GM19351 (cell line): ENCODE data around the gene CUEDC2.
"Not testable (repeated sequence)": the region's sequence is repeated elsewhere in the genome, so short reads cannot be mapped to it uniquely, and the experiment has no call there.

Experiments used
- ATAC-seq: cut with Tn5 transposase; IDR thresholded peaks from one replicate; pipeline ENCODE4 v1.9.1; 2021; ENCODE audit warnings: mild to moderate bottlenecking, moderate library complexity; ENCODE audit not compliant: unreplicated experiment

The CUEDC2 gene

DNA sequence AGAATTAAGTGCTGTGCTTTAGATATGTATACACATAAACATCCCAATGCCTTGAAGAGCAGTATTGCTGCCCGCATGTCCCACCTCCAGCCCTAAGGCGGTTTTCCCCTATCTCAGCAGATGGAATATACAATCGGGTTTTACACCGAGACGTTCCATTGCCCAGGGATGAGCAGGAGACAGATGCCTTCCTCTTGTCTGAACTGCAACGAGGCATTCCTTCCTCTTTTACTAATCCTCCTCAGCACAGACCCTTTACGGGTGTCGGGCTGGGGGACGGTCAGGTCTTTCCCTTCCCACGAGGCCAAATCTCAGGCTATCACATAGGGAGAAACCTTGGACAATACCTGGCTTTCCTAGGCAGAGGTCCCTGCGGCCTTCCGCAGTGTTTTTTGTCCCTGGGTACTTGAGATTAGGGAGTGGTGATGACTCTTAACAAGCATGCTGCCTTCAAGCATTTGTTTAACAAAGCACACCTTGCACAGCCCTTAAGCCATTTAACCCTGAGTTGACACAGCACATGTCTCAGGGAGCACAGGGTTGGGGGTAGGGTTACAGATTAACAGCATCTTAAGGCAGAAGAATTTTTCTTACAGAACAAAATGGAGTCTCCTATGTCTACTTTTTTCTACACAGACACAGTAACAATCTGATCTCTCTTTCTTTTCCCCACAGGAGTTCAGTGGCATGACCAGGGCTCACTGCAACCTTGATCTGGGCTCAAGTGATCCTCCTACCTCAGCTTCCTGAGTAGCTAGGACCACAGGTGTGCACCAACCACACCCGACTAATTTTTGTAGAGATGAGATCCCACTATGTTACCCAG lies 22.5 kb upstream of the CUEDC2 start:
- not testable (repeated sequence) for ATAC-seq

DNA sequence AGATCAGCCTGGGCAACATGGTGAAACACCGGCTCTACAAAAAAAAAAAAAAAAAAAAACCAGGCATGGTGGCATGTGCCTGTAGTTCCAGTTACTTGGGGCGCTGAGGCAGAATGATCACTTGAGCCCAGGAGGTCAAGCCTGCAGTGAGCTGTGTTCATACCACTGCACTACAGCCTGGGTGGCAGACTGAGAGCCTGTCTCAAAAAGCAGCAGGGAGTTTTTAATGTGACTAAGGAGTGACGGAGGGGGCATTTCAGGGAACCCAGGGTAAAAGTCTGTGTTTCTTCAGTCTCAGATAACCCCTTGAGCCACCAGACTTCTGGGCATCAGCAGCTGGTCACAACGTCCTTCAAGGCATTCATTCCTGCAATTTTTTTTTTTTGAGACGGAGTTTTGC lies 21.1 kb upstream of the CUEDC2 start:
- no peak for ATAC-seq

DNA sequence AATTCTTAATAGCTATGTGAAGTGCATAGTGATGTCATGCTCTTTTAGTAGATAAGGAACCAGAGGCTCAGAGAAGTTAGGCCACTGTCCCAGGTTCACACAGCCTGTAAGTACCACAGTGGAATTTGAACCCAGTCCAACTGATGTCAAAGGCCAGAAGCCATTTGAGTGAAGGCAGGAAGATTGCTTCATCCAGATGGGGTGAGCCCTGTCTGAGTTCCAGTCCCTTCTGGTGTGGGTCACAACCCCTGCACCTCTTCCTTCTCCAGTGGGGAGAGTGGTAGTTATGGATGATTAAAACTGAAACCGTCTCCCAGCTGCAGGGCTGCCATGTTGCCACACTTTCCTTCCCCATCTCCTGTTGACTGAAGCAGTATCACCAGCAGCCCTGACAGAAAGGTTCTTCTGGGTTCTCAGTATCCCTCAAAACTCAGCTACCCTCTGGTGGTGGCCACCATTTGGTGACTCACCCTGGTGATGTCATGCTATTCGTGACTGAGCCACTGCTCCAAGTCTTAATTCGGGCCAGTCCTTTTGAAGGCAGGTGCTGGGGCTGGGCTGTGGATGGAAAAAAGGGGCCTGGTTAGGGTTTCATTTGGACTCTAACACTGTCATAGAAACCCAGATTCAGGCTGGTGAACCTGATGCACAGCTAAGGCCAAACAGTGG lies 20.4 kb upstream of the CUEDC2 start:
- no peak for ATAC-seq

DNA sequence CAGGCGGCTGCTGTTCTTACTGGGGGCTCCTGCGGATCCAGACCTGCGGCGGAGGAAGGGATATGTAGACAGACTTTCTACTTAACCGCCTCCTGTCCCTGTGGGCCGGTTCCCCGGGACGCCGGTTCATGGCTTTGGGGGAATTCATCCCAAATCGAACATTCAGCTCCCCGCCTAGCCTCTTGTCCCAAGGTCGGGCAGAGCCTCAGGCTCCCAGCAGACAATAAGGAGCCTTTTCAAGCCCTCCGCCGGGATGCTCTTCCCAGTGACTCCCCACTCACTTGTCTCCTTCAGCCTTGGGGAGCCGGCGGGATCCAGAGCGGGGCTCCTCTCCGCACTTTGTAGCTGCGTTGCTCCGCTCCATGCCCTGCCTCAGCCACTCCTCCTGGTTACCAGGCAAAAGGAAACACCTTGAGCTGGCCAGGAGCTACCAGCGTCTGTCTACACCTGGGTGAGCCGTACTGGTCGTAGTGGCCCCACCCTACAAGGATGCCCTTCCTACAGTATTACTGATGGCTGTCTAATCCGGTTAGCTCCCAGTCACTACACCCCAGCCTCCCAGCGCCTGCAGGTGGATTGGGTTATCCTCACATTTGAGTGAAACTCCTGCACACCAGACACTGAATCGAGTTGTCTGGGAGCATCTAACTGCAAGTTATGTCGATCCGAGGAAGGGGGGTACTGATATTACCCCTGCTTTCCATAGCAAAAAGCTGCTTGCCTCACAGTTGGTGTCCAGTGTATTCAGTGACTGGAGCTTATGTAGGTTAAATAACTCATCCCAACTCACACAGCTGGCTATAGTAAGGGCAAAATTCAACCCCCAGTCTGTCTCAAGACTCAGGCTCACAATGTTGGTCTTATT lies 19.0 kb upstream of the CUEDC2 start, which contains the start of gene C10orf95:
Gene C10orf95 (minus strand): TSS at position 439 of the 865 bp plus-strand sequence. CDS start 450 bp downstream, outside the sequence.
- ATAC-seq, result no peak

DNA sequence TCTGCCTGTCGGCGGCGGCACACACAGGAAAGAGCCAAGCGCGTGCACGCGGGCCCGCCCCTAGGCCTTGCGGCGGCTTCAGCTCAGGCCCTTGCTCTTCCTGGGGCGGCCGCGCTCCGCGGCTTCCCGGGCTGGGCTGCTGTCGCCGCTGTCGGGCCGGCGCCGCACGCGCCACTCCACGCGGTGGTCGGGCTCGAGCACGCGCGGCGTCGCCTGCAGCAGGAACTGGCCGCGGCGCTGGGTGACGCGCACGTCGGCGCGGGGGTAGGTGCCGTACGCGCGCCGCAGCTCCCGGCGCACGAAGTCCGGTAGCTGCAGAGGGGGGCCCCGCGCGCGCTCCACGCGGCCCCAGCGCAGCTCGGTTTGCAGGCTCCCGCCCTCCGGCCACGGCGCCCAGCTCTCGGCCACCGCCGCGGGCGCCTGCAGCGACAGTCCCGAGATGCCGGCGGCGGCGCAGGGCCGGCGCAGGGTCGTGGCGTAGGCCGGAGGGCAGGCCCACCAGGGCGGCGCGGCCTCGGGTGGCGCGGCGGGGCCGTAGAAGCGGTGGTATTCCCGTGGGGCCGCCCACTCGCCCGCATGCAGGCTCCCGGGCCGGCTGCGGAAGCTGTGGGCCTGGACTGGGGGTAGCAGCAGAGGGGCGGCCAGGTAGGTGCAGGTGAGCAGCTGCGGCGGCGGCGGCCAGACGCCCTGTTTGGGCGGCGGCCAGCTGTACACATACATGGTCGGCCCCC lies 18.2 kb upstream of the CUEDC2 start:
- ATAC-seq, result peak; percentile 72

DNA sequence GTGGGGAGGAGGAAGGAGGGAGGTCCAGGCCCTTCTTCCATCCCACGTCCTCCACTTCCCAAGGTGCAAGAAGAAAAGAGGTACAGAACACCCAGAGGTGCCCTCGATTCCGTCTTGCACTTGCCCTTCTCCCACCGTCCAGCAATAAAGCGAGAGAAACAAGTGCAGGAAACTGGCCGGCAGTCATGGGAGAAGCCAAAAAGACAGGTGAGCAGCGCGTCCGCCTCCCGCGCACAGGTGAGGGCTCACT lies 17.7 kb upstream of the CUEDC2 start:
- peak; percentile 2 for ATAC-seq

DNA sequence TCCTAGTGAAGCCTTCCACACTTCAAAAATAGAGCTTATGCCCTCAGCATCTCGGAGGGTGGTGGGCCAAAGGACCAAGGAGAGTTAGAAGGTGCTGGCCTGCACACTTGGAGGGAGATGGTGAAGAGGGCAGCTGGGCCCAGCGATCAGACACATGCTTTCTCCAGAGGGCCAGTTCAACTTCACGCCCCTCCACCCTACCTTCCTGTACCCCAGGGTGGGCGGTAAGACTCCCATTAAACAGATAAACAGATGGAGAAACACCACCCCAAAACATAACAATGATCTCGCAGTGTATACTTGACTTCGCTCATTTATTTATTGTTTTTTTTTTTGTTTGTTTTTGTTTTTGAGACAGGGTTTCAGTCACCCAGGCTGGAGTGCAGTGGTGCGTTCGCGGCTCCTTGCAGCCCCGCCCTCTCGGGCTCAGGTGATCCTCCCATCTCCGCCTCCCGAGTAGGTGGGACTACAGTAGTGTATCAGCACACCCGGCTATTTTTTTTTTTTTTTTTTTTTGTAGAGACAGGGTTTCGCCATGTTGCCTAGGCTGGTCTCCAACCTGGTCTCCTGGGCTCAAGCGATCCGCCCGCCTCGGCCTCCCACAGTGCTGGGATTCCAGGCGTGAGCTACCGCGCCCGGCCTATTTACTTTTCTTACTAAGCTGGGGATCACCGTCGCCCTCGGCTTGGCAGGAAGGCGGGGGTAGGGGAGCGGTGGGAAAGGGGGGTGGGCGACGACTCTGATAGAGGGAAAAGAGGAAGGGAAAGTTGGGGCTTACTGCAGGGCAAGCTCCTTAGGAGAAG lies 17.1 kb upstream of the CUEDC2 start:
- peak; percentile 60 for ATAC-seq

DNA sequence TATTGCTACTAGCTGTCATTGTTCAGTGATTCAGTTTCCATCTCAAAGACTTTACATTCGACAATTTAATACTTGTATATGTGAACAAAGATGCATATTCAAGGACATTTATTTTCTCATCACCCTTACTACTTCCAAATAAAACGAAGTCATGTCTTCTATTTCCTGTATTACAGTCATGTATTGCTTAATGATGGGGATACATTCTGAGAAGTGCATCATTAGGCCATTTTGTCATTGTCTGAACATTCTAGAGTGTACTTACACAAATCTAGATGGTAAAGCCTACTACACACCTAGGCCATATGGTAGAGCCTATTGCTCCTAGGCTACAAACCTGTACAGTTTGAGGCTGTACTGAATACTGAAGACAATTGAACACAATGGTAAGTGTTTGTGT lies 12.5 kb upstream of the CUEDC2 start:
- ATAC-seq, result no peak

DNA sequence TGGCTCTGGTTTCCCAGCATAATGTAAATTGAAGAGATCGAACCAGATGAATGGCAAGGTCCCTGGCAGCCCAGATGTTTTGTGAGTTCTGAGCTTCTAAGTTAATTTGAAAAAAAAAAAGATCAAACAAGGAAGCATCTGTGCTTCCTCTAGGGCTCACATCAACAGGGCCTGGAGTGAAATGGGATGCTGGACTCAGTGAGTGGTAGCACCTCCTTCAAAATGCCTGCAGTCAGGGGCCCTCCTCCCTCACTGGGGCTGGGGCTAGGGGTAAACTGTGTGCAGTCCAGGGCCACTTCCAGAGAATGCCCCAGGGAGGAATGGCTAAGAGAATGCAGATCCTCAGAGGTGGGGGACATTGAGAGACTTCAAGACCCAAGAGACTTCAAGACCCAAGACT lies 6.0 kb upstream of the CUEDC2 start:
- ATAC-seq, result no peak

DNA sequence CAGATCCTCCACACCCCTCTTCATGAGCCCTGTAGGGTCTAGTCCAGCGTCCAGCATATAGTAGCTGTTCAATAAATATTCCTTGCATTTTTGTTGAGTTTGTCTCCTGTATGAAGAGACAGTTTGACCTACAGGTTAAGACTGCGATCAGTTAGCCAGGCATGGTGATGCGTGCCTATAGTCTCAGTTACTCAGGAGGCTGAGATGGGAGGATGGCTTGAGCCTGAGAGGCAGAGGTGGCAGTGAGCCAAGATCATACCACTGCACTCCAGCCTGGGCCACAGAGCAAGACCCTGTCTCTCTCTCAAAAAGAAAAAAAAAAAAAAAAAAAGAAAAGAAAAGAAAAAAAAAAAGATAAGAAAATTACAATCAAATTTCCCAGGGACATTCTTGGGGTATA lies 5.1 kb upstream of the CUEDC2 start:
- no peak for ATAC-seq

DNA sequence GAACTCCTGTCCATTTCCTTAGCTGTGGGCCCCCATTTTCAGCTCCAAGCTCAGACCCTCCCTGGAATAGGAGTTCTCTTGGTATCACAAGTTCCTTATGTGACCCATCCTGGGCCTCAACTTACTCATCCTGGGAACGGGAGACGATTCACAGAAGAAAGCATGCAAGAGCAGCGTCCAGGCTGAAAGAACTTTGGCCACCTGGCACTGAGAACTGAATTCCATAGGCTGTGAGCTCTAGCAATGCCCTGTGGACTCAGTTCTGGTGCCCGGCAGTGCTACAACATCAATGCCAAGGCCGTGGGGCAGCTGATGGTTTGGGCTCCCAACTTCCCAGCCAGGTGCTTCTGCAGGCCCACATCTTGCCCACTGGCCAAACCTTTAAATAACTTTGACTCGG lies 3.9 kb upstream of the CUEDC2 start:
- ATAC-seq, result no peak

DNA sequence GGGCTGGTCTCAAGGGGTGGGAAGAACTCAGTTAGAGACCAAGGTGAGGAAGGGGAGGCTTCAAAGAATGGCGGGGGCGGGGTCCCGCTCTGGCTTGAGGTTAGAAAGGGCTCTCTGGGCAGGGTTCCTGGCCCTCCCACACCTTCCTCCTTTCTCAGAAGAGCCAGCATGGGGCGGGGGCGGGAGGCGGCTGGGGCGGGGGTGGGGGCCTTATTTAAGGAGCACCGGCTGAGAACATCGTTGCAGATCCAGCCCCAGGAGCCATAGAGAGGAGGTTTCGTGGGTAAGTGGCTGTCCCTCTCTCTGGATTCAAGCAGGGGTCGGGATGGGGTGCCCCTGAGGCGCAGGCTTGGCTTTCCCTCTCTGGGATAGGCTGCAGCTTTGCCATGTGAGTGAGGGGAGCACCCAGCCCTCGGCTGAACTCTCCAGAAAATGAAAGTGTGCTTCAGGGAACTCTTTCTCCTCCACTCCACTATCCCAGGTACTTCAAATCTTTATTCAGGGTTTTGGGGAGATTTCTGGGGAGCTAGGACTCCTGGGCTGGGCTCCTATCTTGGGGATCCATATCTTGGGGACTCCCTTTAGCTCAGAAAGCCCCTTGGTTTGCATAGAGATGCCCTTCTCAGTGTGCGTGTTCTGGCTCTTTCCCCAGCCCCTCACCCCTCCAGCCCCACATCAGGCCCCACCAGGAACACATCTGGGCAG lies 3.3 kb upstream of the CUEDC2 start:
- no peak for ATAC-seq

DNA sequence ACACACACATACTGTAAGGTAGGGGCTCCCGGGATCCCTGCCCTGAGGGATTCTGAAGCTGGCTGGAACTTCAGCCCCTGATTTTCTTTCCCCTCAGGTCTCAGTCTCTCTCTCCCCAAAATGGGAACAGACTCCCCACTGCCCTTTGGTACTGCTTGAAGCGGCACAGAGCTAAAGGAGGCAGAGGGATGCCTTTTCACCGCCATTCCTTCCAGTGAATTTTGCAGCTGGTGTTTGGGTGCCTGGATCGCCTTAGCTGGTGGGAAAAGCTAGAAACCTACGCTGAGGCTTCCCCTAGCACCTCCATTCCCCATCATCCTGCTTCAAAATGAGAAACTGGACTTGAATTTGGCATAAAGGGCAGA lies 2.7 kb upstream of the CUEDC2 start:
- no peak for ATAC-seq

DNA sequence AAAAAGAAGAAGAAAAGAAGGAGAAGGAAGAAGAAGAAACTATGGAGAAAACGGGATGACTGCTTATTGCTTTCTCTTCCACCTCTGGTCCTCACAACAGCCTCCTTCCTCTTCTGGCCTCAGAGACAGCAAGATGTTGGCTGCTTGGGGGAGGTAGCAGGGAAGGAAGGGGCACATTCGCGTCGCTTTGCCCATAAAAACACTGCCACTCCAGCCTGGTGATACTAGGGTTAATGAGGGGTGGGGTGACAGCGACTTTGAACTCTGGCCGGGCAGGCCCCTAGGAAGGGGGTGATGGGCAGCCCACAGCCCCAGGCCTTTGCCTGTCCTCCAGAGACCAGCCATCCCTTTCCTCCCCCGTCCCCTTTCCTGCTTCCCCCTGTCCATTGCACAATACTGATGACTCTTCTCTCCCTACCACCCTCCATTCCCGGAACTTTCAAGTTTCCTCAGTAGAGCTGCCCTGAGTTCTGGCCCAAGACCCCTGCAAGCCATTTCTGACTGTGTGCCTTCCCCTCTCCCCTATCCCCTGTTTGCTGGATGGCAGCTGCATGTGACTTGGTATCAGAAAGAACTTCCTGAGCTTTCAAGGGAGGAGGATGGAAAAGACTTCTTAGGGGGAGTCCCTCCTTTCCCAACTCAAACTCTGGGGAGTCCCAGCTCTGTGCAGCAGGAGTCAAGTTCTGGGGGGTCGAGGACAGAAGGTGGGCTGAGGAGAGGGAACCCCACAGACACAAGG lies 2.2 kb upstream of the CUEDC2 start:
- ATAC-seq, result no peak

DNA sequence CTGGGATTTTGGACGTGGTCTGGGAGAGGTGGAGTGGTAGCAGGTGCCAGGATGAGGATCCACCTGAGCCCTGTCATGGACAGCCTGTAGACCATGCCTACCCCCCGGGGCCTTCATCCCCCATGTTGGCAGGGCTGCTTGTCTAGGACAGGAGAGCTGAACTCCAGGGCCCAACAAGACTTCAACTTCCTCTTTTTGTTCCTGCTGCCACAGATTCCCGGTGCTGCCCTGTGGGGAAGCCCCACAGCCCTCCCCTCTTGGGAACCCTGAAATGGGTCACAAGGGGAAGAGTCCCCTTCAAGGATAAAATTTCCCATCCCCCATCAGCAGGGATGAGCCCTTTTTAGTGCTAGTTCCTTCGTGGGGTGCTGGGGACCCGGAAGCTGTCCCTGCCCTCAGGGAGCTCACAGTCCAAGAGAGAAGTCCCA lies 1.3 kb upstream of the CUEDC2 start:
- no peak for ATAC-seq

DNA sequence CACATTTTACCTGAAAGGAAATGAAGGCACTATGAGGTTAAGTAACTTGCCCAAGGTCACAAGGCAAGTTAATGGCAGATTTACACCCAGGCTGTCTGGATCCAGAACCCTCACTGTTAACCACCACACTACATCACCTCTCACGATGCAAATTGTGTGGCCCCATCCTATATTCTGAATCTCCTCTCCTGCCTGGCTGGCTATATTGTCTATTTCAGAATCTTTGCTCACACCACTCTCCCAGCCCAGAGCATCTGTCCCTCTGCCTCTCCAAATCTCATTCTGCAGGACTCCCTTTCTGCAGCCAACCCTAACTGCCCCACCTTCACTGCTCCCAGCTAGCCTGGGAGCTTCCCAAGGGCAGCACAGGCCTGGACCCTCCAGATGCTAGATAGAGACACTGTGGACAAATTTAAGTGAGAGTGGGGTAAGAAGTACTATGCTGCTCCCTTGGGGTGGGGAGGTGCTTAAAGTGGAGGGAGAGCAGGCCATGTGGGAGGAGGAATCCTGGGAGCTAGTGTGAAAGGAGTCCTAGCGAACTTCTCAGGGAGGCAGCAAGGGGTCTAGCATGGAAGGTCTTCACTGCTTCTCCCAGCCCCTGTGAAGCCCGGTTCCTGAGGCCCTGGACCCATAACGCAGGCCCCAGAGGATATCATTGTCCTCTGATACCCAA lies 786 bp downstream of the CUEDC2 start:
- ATAC-seq, result peak; percentile 3

DNA sequence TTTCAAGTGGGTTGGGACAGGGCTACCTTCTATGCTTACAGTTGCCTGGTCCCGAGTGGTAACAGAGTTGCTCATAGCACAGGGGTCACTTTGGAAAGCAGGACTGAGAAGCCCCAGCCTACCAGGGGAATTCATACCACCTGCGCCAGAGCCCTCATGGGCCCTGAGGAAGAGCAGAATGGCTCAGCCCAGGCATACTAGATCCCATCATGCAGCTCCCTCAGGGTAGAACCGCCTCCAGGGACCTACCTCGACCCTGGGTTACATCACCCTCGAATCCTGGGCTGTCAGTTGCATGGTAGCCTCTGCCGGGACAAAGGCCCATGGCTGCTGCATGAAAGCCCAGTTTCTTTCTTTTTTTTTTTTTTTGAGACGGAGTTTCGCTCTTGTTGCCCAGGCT lies 2.9 kb downstream of the CUEDC2 start:
- no peak for ATAC-seq

DNA sequence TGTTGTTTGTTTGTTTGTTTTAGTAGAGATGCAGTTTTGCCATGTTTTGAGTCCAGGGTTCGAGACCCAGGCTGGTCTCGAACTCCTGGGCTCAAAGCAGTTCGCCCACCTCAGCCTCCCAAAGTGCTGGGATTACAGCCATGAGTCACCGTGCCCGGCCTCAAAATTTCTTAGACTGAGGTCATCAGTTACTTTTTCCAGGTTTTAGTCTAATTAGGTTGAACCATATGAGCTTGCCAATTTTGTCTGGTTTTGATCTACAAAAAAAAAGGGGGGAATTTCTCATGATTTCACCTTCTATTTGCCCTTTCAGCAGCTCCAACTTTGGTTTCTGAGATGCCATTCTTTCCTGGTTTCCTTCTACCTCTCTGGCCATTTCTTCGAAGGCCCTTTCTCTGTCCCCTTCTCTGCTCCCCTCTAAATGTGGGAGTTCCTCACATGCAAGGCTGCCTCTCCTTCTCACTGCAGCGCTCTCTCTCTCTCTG lies 5.5 kb downstream of the CUEDC2 start:
- ATAC-seq, result no peak
